Activated CD4-positive, alpha-beta T cell treated with anti-CD3 and anti-CD28 coated beads for 1 hour (primary cell): ENCODE results near the gene ASTE1.
"Not testable (repeated sequence)": the region's sequence is repeated elsewhere in the genome, so short reads cannot be mapped to it uniquely, and the experiment has no call there.

Experiments
- DNase-seq: peaks from one replicate; pipeline ENCODE4 v3.0.0-alpha.2; 2020

The ASTE1 gene

DNA sequence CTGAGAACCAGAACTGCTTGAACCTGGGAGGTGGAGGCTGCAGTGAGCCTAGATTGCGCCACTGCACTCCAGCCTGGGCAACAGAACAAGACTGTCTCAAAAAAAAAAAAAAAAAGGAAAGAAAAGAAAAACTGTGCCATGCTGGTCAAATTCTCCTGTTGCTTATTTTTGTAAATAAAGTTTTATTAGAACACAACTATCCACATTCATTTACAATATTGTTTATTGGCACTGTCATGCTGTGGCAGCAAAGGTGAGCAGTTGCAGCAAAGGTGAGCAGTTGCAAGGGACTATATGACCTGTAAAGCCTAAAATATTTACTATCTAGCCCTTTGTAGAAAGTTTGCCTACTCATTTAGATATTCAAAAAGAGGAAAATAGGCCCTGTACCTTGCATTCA is 18.3 kb downstream of the ASTE1 start:
- no peak for DNase-seq

DNA sequence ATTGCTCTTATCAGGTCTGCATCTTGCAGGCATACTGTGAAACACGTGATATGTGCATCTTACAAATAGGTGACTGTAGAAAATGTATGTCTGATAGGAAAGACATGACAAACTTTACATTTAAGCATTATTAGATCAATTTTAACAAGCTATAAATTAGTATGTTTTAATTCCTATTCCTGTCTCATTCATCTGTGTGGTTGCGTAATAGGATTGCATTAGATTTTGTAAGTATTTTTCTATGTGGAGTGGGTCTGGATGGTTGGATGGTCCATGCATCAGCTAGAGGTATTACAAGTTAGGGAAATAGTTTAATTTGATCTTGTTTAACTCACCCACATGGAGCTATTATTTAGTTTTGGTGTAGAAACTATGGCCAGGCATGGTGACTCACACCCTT is 18.8 kb downstream of the ASTE1 start:
- DNase-seq = no peak

DNA sequence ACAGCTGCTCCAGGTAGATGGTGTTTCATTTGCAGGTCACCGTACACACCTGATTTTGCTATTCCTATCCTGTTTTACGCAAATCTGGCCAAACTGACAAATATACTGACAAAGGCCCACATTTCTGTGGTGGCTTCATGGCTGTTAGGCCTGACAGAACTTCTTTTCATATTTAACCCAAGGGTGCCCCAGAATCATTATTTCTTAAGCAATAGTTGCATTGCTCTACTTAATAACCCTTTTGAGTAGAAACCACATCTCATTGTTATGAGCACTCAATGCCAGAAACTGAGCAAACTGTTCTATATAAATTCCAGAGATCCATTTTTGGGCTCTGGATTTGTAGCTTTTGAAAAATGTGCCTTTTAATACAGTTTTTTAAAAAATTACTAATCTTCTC is 19.4 kb downstream of the ASTE1 start:
- no peak for DNase-seq

- no peak for DNase-seq
Observed at GRCh38 chr3:131004603-131005002, 22.0 kb downstream of the ASTE1 start.

DNA sequence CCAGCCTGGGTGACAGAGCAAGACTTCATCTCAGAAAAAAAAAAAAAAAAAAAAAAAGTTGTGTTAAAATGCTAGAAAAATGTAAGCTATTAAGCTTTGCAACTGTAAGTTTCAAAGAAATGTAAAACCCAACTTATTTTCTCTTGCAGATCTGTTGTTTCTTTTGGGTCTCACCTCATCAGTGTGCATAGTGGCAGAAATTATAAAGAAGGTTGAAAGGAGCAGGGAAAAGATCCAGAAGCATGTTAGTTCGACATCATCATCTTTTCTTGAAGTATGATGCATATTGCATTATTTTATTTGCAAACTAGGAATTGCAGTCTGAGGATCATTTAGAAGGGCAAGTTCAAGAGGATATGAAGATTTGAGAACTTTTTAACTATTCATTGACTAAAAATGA is 25.6 kb downstream of the ASTE1 start:
- DNase-seq = no peak

GRCh38 chr3:130997289-130997688 is 29.3 kb downstream of the ASTE1 start:
- DNase-seq = no peak

DNA sequence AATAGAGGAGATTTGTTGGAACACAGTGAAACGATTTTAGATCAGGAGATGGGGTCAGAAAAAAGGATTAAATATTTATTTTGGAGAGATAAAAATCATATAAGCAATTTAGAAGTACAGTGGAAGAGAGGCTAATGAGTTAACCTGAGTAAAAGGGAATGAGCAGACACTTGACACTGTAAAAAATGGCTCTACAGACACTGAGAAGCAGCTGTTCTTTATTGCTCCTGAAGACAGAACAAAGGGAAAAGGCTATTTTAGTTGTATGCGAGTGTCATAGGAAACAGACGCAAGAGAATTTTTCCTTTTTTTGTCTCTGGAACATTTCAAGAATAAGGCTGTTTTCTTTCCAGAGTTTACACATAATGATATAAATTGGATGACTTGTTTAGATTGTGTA is 34.3 kb downstream of the ASTE1 start:
- DNase-seq = no peak

- DNase-seq = no peak
Observed at GRCh38 chr3:130991126-130991525, 35.5 kb downstream of the ASTE1 start.

DNA sequence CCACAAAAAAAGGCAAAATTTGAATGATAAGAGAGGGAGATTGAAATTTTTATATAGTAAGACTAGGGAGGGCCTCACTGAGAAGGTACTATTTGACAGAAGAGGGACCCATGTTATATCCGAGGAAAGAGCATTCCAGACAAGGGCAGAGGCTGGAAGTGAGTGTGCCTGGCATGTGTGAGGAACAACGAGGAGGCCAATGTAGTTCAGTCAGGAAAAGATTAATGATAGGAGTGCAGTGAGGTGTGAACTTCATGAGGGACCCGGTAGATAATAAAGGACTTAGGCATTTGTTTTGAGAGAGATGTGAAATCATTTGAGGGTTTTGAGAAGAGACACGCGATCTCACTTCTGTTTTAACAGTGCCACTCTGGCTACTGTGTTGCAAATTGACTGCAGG is 36.3 kb downstream of the ASTE1 start:
- no peak for DNase-seq

DNA sequence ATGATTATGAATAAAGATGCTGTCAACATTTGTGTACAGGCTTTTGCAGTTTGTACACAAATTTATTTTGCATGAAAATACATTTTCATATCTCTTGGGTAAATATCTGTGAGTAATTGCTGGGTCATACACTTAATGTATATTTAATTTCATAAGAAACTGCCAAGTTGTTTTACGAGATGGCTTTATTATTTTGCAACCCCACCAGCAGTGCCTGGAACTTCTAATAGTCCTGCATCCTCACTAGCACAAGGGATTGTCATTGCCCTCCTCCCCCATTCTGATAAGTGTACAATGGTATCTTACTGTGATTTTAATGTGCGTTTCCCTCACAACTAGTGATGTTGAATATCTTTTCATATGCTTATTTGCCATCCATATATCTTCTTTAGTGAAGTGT is 45.2 kb downstream of the ASTE1 start:
- no peak for DNase-seq

- no peak for DNase-seq
Observed at GRCh38 chr3:130979117-130979516, 47.5 kb downstream of the ASTE1 start.

DNA sequence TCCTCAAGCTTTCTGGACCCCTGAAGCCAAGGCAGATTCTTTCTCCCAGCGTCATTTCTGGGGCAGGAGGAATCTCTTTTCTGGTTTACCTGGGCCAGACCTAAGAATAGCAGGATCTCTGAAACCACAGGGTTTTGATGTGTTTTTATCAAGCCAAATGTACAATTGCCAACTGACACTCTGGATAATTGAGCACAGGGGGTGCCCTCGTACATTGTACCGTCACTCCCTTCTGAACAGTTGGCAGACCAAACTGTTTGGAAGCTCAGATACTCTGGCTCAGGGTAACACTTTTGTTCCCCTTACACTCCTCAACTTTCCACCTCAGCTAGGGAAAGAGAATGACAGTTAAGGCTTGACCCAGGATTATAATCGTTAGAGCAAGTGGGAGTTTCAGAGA is 49.9 kb downstream of the ASTE1 start:
- no peak for DNase-seq

DNA sequence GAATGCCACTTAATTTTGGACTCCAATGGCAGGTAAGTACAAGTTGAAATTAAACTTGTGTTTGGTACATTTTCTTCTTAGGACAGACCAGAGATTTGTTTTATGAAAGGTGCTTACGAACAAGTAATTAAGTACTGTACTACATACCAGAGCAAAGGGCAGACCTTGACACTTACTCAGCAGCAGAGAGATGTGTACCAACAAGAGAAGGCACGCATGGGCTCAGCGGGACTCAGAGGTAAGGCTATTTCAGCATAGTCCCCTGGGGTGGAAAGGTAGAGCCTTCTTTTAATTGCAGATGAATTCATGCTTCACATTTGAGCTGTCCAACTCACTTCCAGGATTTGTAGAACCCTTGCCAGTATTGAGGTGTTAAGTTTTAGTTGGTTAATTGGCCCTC is 51.4 kb downstream of the ASTE1 start:
- DNase-seq = no peak

DNA sequence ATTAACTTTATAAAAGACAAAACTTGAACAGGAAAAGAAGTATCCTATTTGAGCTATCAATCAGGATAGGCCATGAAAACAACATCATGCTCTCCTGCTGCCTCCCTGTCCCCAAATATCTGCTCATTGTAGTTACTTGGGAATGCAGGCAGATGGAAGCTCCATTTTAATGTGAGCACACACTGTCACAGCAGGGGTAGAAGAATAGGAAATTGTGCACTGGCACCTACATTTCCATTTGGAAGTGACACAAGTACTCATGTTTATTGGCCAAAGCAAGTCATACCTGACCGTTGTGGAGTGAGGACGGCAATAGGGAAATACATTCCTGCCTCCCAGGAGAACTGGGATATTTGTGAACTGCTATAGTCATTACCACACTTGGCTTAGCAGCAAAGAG is 52.4 kb downstream of the ASTE1 start:
- DNase-seq = no peak

GRCh38 chr3:130973406-130973805 is 53.2 kb downstream of the ASTE1 start:
- DNase-seq = no peak

GRCh38 chr3:130972592-130972991 is 54.0 kb downstream of the ASTE1 start:
- not testable (repeated sequence) for DNase-seq

GRCh38 chr3:130971208-130971607 is 55.4 kb downstream of the ASTE1 start:
- no peak for DNase-seq

- DNase-seq = no peak
Observed at GRCh38 chr3:130969621-130970020, 57.0 kb downstream of the ASTE1 start.

DNA sequence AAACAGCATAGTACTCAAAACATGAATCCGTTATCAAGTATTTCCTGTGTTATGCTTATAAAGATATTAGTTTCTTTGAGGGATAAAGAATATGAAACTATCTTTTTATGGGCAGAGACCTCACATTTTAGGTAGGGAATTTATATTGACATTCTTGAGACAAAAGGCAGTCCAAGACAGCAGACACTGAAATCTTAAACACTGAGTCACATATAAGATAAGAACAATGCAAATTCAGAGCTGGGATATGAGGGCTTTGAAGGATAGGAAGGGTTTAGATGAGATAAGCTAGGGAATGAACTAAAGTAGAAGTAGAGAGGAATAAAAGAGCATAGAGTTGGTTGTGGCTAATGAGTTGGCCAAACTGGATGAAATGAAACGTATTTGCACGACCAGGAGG is 58.4 kb downstream of the ASTE1 start:
- DNase-seq = no peak

GRCh38 chr3:130967281-130967680 is 59.3 kb downstream of the ASTE1 start:
- DNase-seq = no peak

GRCh38 chr3:130963878-130964277 is 62.7 kb downstream of the ASTE1 start:
- DNase-seq = no peak
